DND-41 (cell line): ENCODE results near the gene SLC35A1.

Experiments used
- ATAC-seq: fragments of 200-7000 bp; cut with Tn5 transposase; 3 replicates; pipeline ENCODE4 v1.9.1; 2021; ENCODE audit warnings: low read depth; ENCODE audit not compliant: insufficient read depth
- DNase-seq: peaks from one replicate; pipeline ENCODE4 v3.0.0-alpha.2; 2020
- H2AFZ ChIP-seq: 2 replicates; pipeline ENCODE4 v1.6.0; 2012; ENCODE audit warnings: low read depth, low read length
- H3K27ac ChIP-seq: 2 replicates; pipeline ENCODE4 v1.5.1; 2012; ENCODE audit warnings: low read length, inconsistent platforms
- H3K27me3 ChIP-seq: fragments of 200-600 bp; sonication (generic); 2 replicates; pipeline ENCODE4 v1.6.0; 2012; ENCODE audit warnings: low read length, mild to moderate bottlenecking, inconsistent platforms; ENCODE audit not compliant: insufficient read depth, poor library complexity
- H3K36me3 ChIP-seq: 2 replicates; pipeline ENCODE4 v1.5.1; 2012; ENCODE audit warnings: low read length, inconsistent platforms; ENCODE audit not compliant: insufficient read depth
- H3K4me1 ChIP-seq: 2 replicates; pipeline ENCODE4 v1.5.1; 2012; ENCODE audit warnings: mild to moderate bottlenecking, low read length; ENCODE audit not compliant: insufficient read depth
- H3K4me2 ChIP-seq: 2 replicates; pipeline ENCODE4 v1.6.0; 2012; ENCODE audit warnings: mild to moderate bottlenecking, moderate library complexity, low read length, inconsistent platforms; ENCODE audit not compliant: insufficient read depth
- H3K4me3 ChIP-seq, 2 experiments: fragments of 200-600 bp in 1 of 2; shearing (Covaris generic) in 1 of 2; 2 replicates each; pipeline ENCODE4 v1.5.1; 2012 to 2016; ENCODE audit warnings: inconsistent platforms in 2 of 2, low read length in 2 of 2, mild to moderate bottlenecking in 2 of 2, low read depth in 1 of 2, moderate library complexity in 1 of 2
- H3K79me2 ChIP-seq: 2 replicates; pipeline ENCODE4 v1.6.0; 2012; ENCODE audit warnings: low read length, inconsistent platforms; ENCODE audit not compliant: insufficient read depth
- H3K9ac ChIP-seq: 2 replicates; pipeline ENCODE4 v1.6.0; 2012; ENCODE audit warnings: low read depth, mild to moderate bottlenecking, inconsistent platforms, low read length, moderate library complexity
- H3K9me3 ChIP-seq: 2 replicates; pipeline ENCODE4 v1.5.1; 2012; ENCODE audit warnings: low read length, moderate library complexity, mild to moderate bottlenecking, inconsistent platforms; ENCODE audit not compliant: insufficient read depth, severe bottlenecking
- H4K20me1 ChIP-seq: 2 replicates; pipeline ENCODE4 v1.6.0; 2012; ENCODE audit warnings: low read length; ENCODE audit not compliant: insufficient read depth
- CTCF ChIP-seq: IDR thresholded peaks from 2 replicates; pipeline ENCODE4 v1.5.1; 2012; ENCODE audit warnings: borderline replicate concordance, low read length, moderate library complexity, mild to moderate bottlenecking; ENCODE audit not compliant: poor library complexity, severe bottlenecking; ENCODE audit errors: extremely low read depth
- EZH2 ChIP-seq: IDR thresholded peaks from 3 replicates; pipeline ENCODE4 v1.6.1; 2012; ENCODE audit warnings: borderline replicate concordance, low read depth, mild to moderate bottlenecking, moderate library complexity, low read length, inconsistent platforms; ENCODE audit not compliant: severe bottlenecking

The SLC35A1 gene

GRCh38 chr6:87543696-87544473, 71.1 kb downstream of the SLC35A1 start:
- Histone ChIP-seq H3K36me3 (peaks cover 71% of the 10 kb centered on the region), H3K9ac (no peak overlapping the region), H3K27me3 (no peaks in the 10 kb centered on the region), H3K4me1 (no peaks in the 10 kb centered on the region), H3K4me2 (no peak overlapping the region), H4K20me1 (no peaks in the 10 kb centered on the region), H3K9me3 (peaks cover 3% of the 10 kb centered on the region), H3K79me2 (no peaks in the 10 kb centered on the region), H3K4me3 (no peak overlapping the region), H3K27ac (no peak overlapping the region), H2AFZ (no peak overlapping the region)
- DNase-seq: no peak
- TF ChIP-seq CTCF (no peak), EZH2 (no peak)
- ATAC-seq: no peak

- Histone ChIP-seq H3K4me1 (no peaks in the 10 kb centered on the region), H3K9ac (no peak overlapping the region), H3K27me3 (no peaks in the 10 kb centered on the region), H4K20me1 (no peaks in the 10 kb centered on the region), H3K9me3 (peaks cover 2% of the 10 kb centered on the region), H2AFZ (no peak overlapping the region), H3K27ac (no peak overlapping the region), H3K79me2 (no peaks in the 10 kb centered on the region), H3K36me3 (peaks cover 69% of the 10 kb centered on the region), H3K4me3 (no peak overlapping the region), H3K4me2 (no peak overlapping the region)
- TF ChIP-seq CTCF (no peak), EZH2 (no peak)
- no peak for ATAC-seq
- DNase-seq: no peak
Measured at GRCh38 chr6:87544474-87544735, 71.6 kb downstream of the SLC35A1 start.

GRCh38 chr6:87551799-87552198, 79.0 kb downstream of the SLC35A1 start:
- Histone ChIP-seq H3K79me2 (no peaks in the 10 kb centered on the region), H2AFZ (no peak overlapping the region), H3K9ac (no peak overlapping the region), H3K9me3 (no peaks in the 10 kb centered on the region), H3K27ac (no peak overlapping the region), H3K36me3 (peaks cover 52% of the 10 kb centered on the region), H3K4me3 (no peak overlapping the region), H3K27me3 (no peaks in the 10 kb centered on the region), H4K20me1 (no peaks in the 10 kb centered on the region), H3K4me1 (no peaks in the 10 kb centered on the region), H3K4me2 (no peak overlapping the region)
- no peak for DNase-seq
- no peak for ATAC-seq
- TF ChIP-seq EZH2: no peak
- no peak for TF ChIP-seq CTCF
